HEK293 (cell line): Measurements from ENCODE around the gene TNIP3.

ENCODE experiments used
- CTCF ChIA-PET: fragments of 350-600 bp; formaldehyde crosslinking; extraction: SDS; loops from one replicate; lab custom pipeline; 2021; ENCODE audit warnings: antibody characterized with exemption; lab: Yijun Ruan, JAX
- POLR2A ChIA-PET: fragments of 300-600 bp; formaldehyde crosslinking; extraction: SDS; loops from one replicate; lab custom pipeline; 2020; ENCODE audit warnings: antibody characterized with exemption, inconsistent platforms; lab: Yijun Ruan, JAX
- H3K27ac ChIP-seq: fragments of 200-500 bp; sonication (Bioruptor generic); 2 replicates; pipeline ENCODE4 v1.5.1; 2014; ENCODE audit warnings: low read depth, low read length, control low read depth, inconsistent platforms; ENCODE audit errors: extremely low read depth
- H3K36me3 ChIP-seq, 2 experiments: fragments of 200-500 bp in 1 of 2; sonication (Bioruptor generic) in 1 of 2; 1 replicate in 1 of 2; 2 replicates in 1 of 2; pipeline ENCODE4 v1.5.1; 2014 to 2017; ENCODE audit warnings: inconsistent platforms in 2 of 2, low read length in 2 of 2; ENCODE audit not compliant: control insufficient read depth in 2 of 2, insufficient read depth in 1 of 2
- H3K4me1 ChIP-seq: fragments of 200-500 bp; sonication (Bioruptor generic); 2 replicates; pipeline ENCODE4 v1.5.1; 2014; ENCODE audit warnings: mild to moderate bottlenecking, low read length, inconsistent platforms; ENCODE audit not compliant: control insufficient read depth, insufficient read depth
- H3K4me3 ChIP-seq: 2 replicates; pipeline ENCODE4 v1.5.1; 2011; ENCODE audit warnings: low read depth, mild to moderate bottlenecking, control low read depth, low read length, moderate library complexity
- H3K9me3 ChIP-seq: fragments of 200-500 bp; sonication (Bioruptor generic); 2 replicates; pipeline ENCODE4 v1.5.1; 2014; ENCODE audit warnings: low read depth, low read length, inconsistent platforms; ENCODE audit not compliant: control insufficient read depth, insufficient read depth
- ATF2 ChIP-seq: fragments of 450-650 bp; formaldehyde crosslinking; IDR thresholded peaks from 2 replicates; pipeline ENCODE4 v1.5.1; 2016; ENCODE audit warnings: missing biosample characterization, missing genetic modification characterization, low read depth
- ELK4 ChIP-seq: IDR thresholded peaks from 2 replicates; pipeline ENCODE4 v1.6.1; 2011; ENCODE audit warnings: mild to moderate bottlenecking, low read depth, low read length, borderline replicate concordance
- HIC1 ChIP-seq: fragments of 450-650 bp; formaldehyde crosslinking; IDR thresholded peaks from 2 replicates; pipeline ENCODE4 v1.5.1; 2016; ENCODE audit warnings: missing biosample characterization, missing genetic modification characterization
- INSM2 ChIP-seq: fragments of 450-650 bp; formaldehyde crosslinking; IDR thresholded peaks from 2 replicates; pipeline ENCODE4 v1.5.1; 2016; ENCODE audit warnings: missing biosample characterization, missing genetic modification characterization
- KLF10 ChIP-seq: fragments of 450-650 bp; IDR thresholded peaks from 2 replicates; pipeline ENCODE4 v1.5.1; 2018; ENCODE audit warnings: missing biosample characterization, mild to moderate bottlenecking, missing genetic modification characterization
- KLF7 ChIP-seq: fragments of 450-650 bp; formaldehyde crosslinking; IDR thresholded peaks from 2 replicates; pipeline ENCODE4 v1.5.1; 2016; ENCODE audit warnings: missing biosample characterization, missing genetic modification characterization, borderline replicate concordance
- PRDM1 ChIP-seq: fragments of 450-650 bp; formaldehyde crosslinking; IDR thresholded peaks from 2 replicates; pipeline ENCODE4; 2016; ENCODE audit warnings: missing biosample characterization, missing genetic modification characterization
- PRDM4 ChIP-seq: fragments of 450-650 bp; formaldehyde crosslinking; IDR thresholded peaks from 2 replicates; pipeline ENCODE4 v1.5.1; 2017; ENCODE audit warnings: missing biosample characterization, missing genetic modification characterization
- SP3 ChIP-seq: fragments of 450-650 bp; formaldehyde crosslinking; IDR thresholded peaks from 2 replicates; pipeline ENCODE4 v1.5.1; 2016; ENCODE audit warnings: missing biosample characterization, missing genetic modification characterization
- ZBTB44 ChIP-seq: fragments of 450-650 bp; IDR thresholded peaks from 2 replicates; pipeline ENCODE4 v1.5.1; 2018; ENCODE audit warnings: missing biosample characterization, mild to moderate bottlenecking, missing genetic modification characterization
- ZBTB7A ChIP-seq: fragments of 450-650 bp; formaldehyde crosslinking; IDR thresholded peaks from 2 replicates; pipeline ENCODE4 v1.5.1; 2016; ENCODE audit warnings: low read depth, missing biosample characterization, missing genetic modification characterization
- ZFP69B ChIP-seq: fragments of 450-650 bp; formaldehyde crosslinking; IDR thresholded peaks from 2 replicates; pipeline ENCODE4 v1.5.1; 2016; ENCODE audit warnings: missing biosample characterization, missing genetic modification characterization
- ZNF112 ChIP-seq: fragments of 450-650 bp; formaldehyde crosslinking; IDR thresholded peaks from 2 replicates; pipeline ENCODE4 v1.5.0; 2017; ENCODE audit warnings: missing biosample characterization, missing genetic modification characterization
- ZNF132 ChIP-seq: fragments of 450-650 bp; formaldehyde crosslinking; IDR thresholded peaks from 2 replicates; pipeline ENCODE4 v1.5.1; 2017; ENCODE audit warnings: missing biosample characterization, missing genetic modification characterization, borderline replicate concordance
- ZNF239 ChIP-seq: fragments of 450-650 bp; formaldehyde crosslinking; IDR thresholded peaks from 2 replicates; pipeline ENCODE4 v1.5.1; 2016; ENCODE audit warnings: missing biosample characterization, missing genetic modification characterization
- ZNF362 ChIP-seq: fragments of 450-650 bp; formaldehyde crosslinking; IDR thresholded peaks from 2 replicates; pipeline ENCODE4 v1.5.1; 2016; ENCODE audit warnings: missing biosample characterization, missing genetic modification characterization
- ZNF404 ChIP-seq: fragments of 450-650 bp; formaldehyde crosslinking; IDR thresholded peaks from 2 replicates; pipeline ENCODE4 v1.5.1; 2017; ENCODE audit warnings: missing biosample characterization, missing genetic modification characterization
- ZNF473 ChIP-seq: fragments of 450-650 bp; formaldehyde crosslinking; IDR thresholded peaks from 2 replicates; pipeline ENCODE4 v1.5.1; 2017; ENCODE audit warnings: missing biosample characterization, missing genetic modification characterization
- ZNF529 ChIP-seq: fragments of 450-650 bp; formaldehyde crosslinking; IDR thresholded peaks from 2 replicates; pipeline ENCODE4 v1.5.1; 2017; ENCODE audit warnings: missing genetic modification characterization, missing biosample characterization; ENCODE audit not compliant: insufficient replicate concordance
- ZNF704 ChIP-seq: fragments of 450-650 bp; formaldehyde crosslinking; IDR thresholded peaks from 2 replicates; pipeline ENCODE4 v1.5.1; 2016; ENCODE audit warnings: missing biosample characterization, missing genetic modification characterization

The TNIP3 gene

GRCh38 chr4:121146530-121146929, 17.6 kb downstream of the TNIP3 start:
- Histone ChIP-seq H3K4me3 (no peak overlapping the region), H3K9me3 (no peaks in the 10 kb centered on the region), H3K27ac (no peak overlapping the region), H3K4me1 (no peaks in the 10 kb centered on the region), H3K36me3 (no peaks in the 10 kb centered on the region)
- ChIA-PET CTCF (interaction anchor here (0.7 kb wide), 1 partner anchor 8 kb away, joined by 4 read pairs; no protein-coding TSS in a partner anchor), POLR2A (no interaction called here)
- TF ChIP-seq ZBTB7A (tag by site-specific recombination) (no peak), ZNF132 (tag by site-specific recombination) (no peak), ZNF112 (tag by site-specific recombination) (no peak), PRDM1 (tag by site-specific recombination) (no peak), INSM2 (no peak), ZNF404 (tag by site-specific recombination) (no peak), ZBTB44 (tag by site-specific recombination) (no peak), HIC1 (no peak), ATF2 (no peak), ZNF362 (tag by site-specific recombination) (no peak), ZNF239 (tag by site-specific recombination) (no peak), ELK4 (no peak)
- TF ChIP-seq, all 188 proteins: peak for 0

GRCh38 chr4:121145430-121145829, 18.7 kb downstream of the TNIP3 start:
- no peaks in the 10 kb centered on the region for H3K9me3 ChIP-seq
- H3K4me1 ChIP-seq: no peaks in the 10 kb centered on the region
- H3K4me3 ChIP-seq: no peak overlapping the region
- POLR2A ChIA-PET: no interaction called here
- H3K27ac ChIP-seq: no peak overlapping the region
- no peaks in the 10 kb centered on the region for H3K36me3 ChIP-seq
- CTCF ChIA-PET: no interaction called here
- no peak for TF ChIP-seq ZFP69B (tag by site-specific recombination)
- TF ChIP-seq ZNF473: no peak
- TF ChIP-seq SP3 (tag by site-specific recombination): no peak
- TF ChIP-seq ZBTB44 (tag by site-specific recombination): no peak
- TF ChIP-seq PRDM4: no peak
- TF ChIP-seq KLF7 (tag by site-specific recombination): no peak
- TF ChIP-seq ZNF704 (tag by site-specific recombination): no peak
- TF ChIP-seq KLF10 (tag by site-specific recombination): no peak
- TF ChIP-seq ZNF529: no peak
